ENCODE results near the gene MAP7.

The MAP7 gene

DNA sequence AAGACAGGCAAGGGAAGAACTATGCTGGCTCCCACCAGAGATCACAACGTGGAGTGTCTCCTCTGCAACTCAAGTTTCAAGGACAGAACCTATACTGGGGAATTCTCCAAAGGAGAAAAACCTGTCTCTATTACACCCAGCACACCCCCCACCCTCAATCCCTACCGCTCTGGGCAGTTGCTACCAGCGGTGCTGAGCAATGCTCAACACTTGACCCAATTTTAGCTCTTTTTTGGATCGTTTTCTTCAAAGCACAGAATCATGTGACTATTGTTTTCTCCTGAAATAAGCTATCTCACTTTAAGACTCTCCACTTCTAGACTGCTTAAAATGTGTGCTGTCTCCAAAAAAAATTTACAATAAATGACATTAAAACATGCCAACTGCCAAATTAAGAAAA is 23.3 kb downstream of the MAP7 start:
- Histone ChIP-seq H3F3A (ENCODE audit: insufficient read depth, low read length) (no peaks in the 10 kb centered on the region), H3K4me3 (ENCODE audit: low read length) (no peak overlapping the region), H2AFZ (ENCODE audit: low read length) (no peak overlapping the region), H3K36me3 (replicated peaks; ENCODE audit: insufficient read depth, low read length) (no peaks in the 10 kb centered on the region), H3K4me1 (ENCODE audit: low read length) (no peaks in the 10 kb centered on the region), H3K27ac (ENCODE audit: low read length) (no peak overlapping the region), H3K27me3 (replicated peaks; ENCODE audit: insufficient read depth, low read length) (no peaks in the 10 kb centered on the region), H3K9ac (ENCODE audit: low read length) (no peak overlapping the region), H4K20me1 (ENCODE audit: insufficient read depth, low read length) (no peaks in the 10 kb centered on the region), H3K4me2 (ENCODE audit: low read depth, low read length) (no peak overlapping the region), H3K9me3 (replicated peaks; ENCODE audit: insufficient read depth, low read length) (no peaks in the 10 kb centered on the region), H3K79me2 (ENCODE audit: low read length) (0 out of 2 replicates have a peak, but pooled peaks cover 3% of the 10 kb centered on the region), H3K9me2 (replicated peaks; ENCODE audit: insufficient read depth, low read length) (no peaks in the 10 kb centered on the region)
- no peak for DNase-seq
- no peak for TF ChIP-seq EZH2phosphoT487 (IDR thresholded peaks at IDR 0.05; ENCODE audit: low read length)
- TF ChIP-seq EZH2 (optimal IDR thresholded peaks at IDR 0.05; ENCODE audit: low read depth, low read length), result no peak
- TF ChIP-seq, protein P1, sequence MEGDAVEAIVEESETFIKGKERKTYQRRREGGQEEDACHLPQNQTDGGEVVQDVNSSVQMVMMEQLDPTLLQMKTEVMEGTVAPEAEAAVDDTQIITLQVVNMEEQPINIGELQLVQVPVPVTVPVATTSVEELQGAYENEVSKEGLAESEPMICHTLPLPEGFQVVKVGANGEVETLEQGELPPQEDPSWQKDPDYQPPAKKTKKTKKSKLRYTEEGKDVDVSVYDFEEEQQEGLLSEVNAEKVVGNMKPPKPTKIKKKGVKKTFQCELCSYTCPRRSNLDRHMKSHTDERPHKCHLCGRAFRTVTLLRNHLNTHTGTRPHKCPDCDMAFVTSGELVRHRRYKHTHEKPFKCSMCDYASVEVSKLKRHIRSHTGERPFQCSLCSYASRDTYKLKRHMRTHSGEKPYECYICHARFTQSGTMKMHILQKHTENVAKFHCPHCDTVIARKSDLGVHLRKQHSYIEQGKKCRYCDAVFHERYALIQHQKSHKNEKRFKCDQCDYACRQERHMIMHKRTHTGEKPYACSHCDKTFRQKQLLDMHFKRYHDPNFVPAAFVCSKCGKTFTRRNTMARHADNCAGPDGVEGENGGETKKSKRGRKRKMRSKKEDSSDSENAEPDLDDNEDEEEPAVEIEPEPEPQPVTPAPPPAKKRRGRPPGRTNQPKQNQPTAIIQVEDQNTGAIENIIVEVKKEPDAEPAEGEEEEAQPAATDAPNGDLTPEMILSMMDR (IDR thresholded peaks at IDR 0.05; ENCODE audit: low read length), result no peak

DNA sequence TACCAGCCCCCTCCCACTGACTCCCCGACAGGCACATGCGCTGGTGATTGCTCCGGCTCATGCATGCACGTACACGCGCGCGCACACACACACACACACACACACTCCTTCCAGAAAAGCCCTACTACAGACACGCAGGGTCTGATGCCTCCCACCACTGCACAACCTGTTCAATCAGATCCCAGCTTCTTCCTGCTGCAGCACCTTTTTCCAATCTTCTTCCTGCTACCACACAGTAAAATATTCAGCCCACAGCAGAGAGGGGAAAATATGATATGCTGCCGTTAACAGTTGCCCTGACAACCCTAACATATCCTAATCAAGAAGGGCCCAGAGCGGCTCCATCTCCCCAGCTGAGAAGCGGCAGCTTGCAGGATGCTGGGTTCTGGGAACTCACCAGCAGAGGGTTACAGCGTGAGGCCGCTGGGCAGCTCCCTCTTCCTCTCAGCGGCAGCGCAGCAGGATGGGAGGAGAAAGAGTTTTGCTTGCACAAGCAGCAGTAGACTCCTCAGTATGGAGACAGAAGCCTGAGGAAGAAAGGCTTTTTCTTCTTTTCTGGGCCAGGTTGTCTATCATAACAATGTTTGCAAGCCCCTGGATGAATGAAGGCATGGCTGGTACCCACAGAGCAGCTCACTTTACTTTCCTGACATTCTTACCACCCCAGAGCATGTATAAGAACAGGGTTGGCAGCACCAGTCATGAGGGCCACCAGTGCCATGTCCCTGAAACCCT is 23.9 kb downstream of the MAP7 start:
- TF ChIP-seq EZH2phosphoT487 (IDR thresholded peaks at IDR 0.05; ENCODE audit: low read length) (no peak), EZH2 (optimal IDR thresholded peaks at IDR 0.05; ENCODE audit: low read depth, low read length) (no peak)
- TF ChIP-seq, protein P1 (IDR thresholded peaks at IDR 0.05; ENCODE audit: low read length), result no peak
- Histone ChIP-seq H3K36me3 (replicated peaks; ENCODE audit: insufficient read depth, low read length) (no peaks in the 10 kb centered on the region), H3K27ac (ENCODE audit: low read length) (no peak overlapping the region), H3K27me3 (replicated peaks; ENCODE audit: insufficient read depth, low read length) (no peaks in the 10 kb centered on the region), H3K4me3 (ENCODE audit: low read length) (no peak overlapping the region), H3K9me2 (replicated peaks; ENCODE audit: insufficient read depth, low read length) (no peaks in the 10 kb centered on the region), H3K9me3 (replicated peaks; ENCODE audit: insufficient read depth, low read length) (no peaks in the 10 kb centered on the region), H4K20me1 (ENCODE audit: insufficient read depth, low read length) (no peaks in the 10 kb centered on the region), H3K9ac (ENCODE audit: low read length) (no peak overlapping the region), H3K79me2 (ENCODE audit: low read length) (0 out of 2 replicates have a peak, but pooled peaks cover 3% of the 10 kb centered on the region), H3K4me1 (ENCODE audit: low read length) (no peaks in the 10 kb centered on the region), H3F3A (ENCODE audit: insufficient read depth, low read length) (no peaks in the 10 kb centered on the region), H2AFZ (ENCODE audit: low read length) (no peak overlapping the region), H3K4me2 (ENCODE audit: low read depth, low read length) (no peak overlapping the region)
- no peak for DNase-seq

DNA sequence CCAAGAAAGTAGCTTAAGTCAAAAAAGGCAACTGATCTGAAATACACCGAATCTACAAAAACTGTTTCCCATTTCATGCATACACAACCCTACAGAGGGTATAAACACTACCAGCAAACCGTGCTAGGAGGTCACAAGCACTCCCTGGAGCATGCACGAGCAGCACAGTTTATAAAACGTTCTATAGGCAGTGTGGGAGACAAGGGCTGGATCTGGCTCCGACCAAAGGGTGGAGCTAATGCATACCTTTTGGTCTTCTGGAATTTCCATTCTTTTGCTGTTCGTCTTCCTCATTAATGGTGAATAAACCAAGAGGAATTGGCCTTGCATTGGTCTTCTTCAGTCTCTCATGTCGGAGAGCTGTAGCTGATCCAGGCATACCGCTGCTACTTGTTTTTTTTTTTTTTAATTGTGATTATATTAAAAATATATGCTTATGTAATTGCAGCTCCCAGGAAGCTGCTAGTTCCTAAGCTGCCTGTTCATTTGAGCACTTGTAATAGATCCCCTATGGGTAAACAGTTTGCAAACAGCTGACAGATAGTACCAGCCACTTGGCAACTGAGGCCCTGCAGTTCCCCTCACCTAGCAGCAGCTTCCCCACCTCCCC is 24.5 kb downstream of the MAP7 start:
- Histone ChIP-seq H3K36me3 (replicated peaks; ENCODE audit: insufficient read depth, low read length) (no peaks in the 10 kb centered on the region), H3K79me2 (ENCODE audit: low read length) (0 out of 2 replicates have a peak, but pooled peaks cover 3% of the 10 kb centered on the region), H2AFZ (ENCODE audit: low read length) (no peak overlapping the region), H4K20me1 (ENCODE audit: insufficient read depth, low read length) (no peaks in the 10 kb centered on the region), H3F3A (ENCODE audit: insufficient read depth, low read length) (no peaks in the 10 kb centered on the region), H3K4me3 (ENCODE audit: low read length) (no peak overlapping the region), H3K9me3 (replicated peaks; ENCODE audit: insufficient read depth, low read length) (no peaks in the 10 kb centered on the region), H3K9ac (ENCODE audit: low read length) (no peak overlapping the region), H3K27me3 (replicated peaks; ENCODE audit: insufficient read depth, low read length) (no peaks in the 10 kb centered on the region), H3K27ac (ENCODE audit: low read length) (no peak overlapping the region), H3K4me1 (ENCODE audit: low read length) (no peaks in the 10 kb centered on the region), H3K4me2 (ENCODE audit: low read depth, low read length) (no peak overlapping the region), H3K9me2 (replicated peaks; ENCODE audit: insufficient read depth, low read length) (no peaks in the 10 kb centered on the region)
- no peak for DNase-seq
- no peak for TF ChIP-seq EZH2phosphoT487 (IDR thresholded peaks at IDR 0.05; ENCODE audit: low read length)
- TF ChIP-seq EZH2 (optimal IDR thresholded peaks at IDR 0.05; ENCODE audit: low read depth, low read length), result no peak
- TF ChIP-seq, protein P1 (IDR thresholded peaks at IDR 0.05; ENCODE audit: low read length), result no peak

Data from MM.1S (cell line).